Activated naive CD4-positive, alpha-beta T cell treated with anti-CD3 and anti-CD28 coated beads, Interleukin-2, amount 50 U/mL, for 24 hours (primary cell): ENCODE data around the gene CNOT3.
A peak's percentile ranks its signal among the peaks of the same experiment; 100 is the strongest.

Source experiments
- H3K27ac Mint-ChIP-seq: one replicate; pipeline ENCODE4 v1.8.0; 2021; ENCODE audit warnings: mild to moderate bottlenecking, mixed read lengths
- H3K27me3 Mint-ChIP-seq: one replicate; pipeline ENCODE4 v1.8.0; 2021; ENCODE audit warnings: mixed read lengths
- H3K36me3 Mint-ChIP-seq: one replicate; pipeline ENCODE4 v1.8.0; 2021; ENCODE audit warnings: mixed read lengths
- H3K4me1 Mint-ChIP-seq: one replicate; pipeline ENCODE4 v1.8.0; 2021; ENCODE audit warnings: mixed read lengths
- H3K4me3 Mint-ChIP-seq: one replicate; pipeline ENCODE4 v1.8.0; 2021; ENCODE audit warnings: mild to moderate bottlenecking, mixed read lengths
- H3K9me3 Mint-ChIP-seq: one replicate; pipeline ENCODE4 v1.8.0; 2021; ENCODE audit warnings: mixed read lengths

CNOT3 gene

GRCh38 chr19:54136086-54136863, 1.3 kb upstream of the CNOT3 start:
- H3K4me1 Mint-ChIP-seq: peaks cover 35% of the 10 kb centered on the region
- no peaks in the 10 kb centered on the region for H3K27me3 Mint-ChIP-seq
- no peaks in the 10 kb centered on the region for H3K9me3 Mint-ChIP-seq
- peak overlapping the region; percentile 83 for H3K27ac Mint-ChIP-seq
- no peaks in the 10 kb centered on the region for H3K36me3 Mint-ChIP-seq
- peak overlapping the region; percentile 90 for H3K4me3 Mint-ChIP-seq

- Mint-ChIP-seq H3K36me3 (no peaks in the 10 kb centered on the region), H3K4me3 (peak overlapping the region; percentile 90), H3K9me3 (no peaks in the 10 kb centered on the region), H3K4me1 (peaks cover 42% of the 10 kb centered on the region), H3K27ac (peak overlapping the region; percentile 88), H3K27me3 (no peaks in the 10 kb centered on the region)
Observed at GRCh38 chr19:54136864-54137698, 481 bp upstream of the CNOT3 start.

GRCh38 chr19:54138489-54139256, 1.1 kb downstream of the CNOT3 start:
- H3K27ac Mint-ChIP-seq: peak overlapping the region; percentile 87
- H3K36me3 Mint-ChIP-seq: no peaks in the 10 kb centered on the region
- H3K9me3 Mint-ChIP-seq: no peaks in the 10 kb centered on the region
- peaks cover 48% of the 10 kb centered on the region for H3K4me1 Mint-ChIP-seq
- H3K4me3 Mint-ChIP-seq: peak overlapping the region; percentile 90
- H3K27me3 Mint-ChIP-seq: no peaks in the 10 kb centered on the region

GRCh38 chr19:54141356-54141755, 3.8 kb downstream of the CNOT3 start:
- Mint-ChIP-seq H3K36me3 (peaks cover 5% of the 10 kb centered on the region), H3K4me3 (no peak overlapping the region), H3K9me3 (no peaks in the 10 kb centered on the region), H3K4me1 (peaks cover 47% of the 10 kb centered on the region), H3K27ac (no peak overlapping the region), H3K27me3 (no peaks in the 10 kb centered on the region)

GRCh38 chr19:54142166-54142780, 4.7 kb downstream of the CNOT3 start:
- Mint-ChIP-seq H3K4me1 (peaks cover 41% of the 10 kb centered on the region), H3K27ac (peak overlapping the region; percentile 81), H3K36me3 (peaks cover 5% of the 10 kb centered on the region), H3K27me3 (no peaks in the 10 kb centered on the region), H3K9me3 (no peaks in the 10 kb centered on the region), H3K4me3 (no peak overlapping the region)

GRCh38 chr19:54145541-54146158, 8.1 kb downstream of the CNOT3 start:
- H3K9me3 Mint-ChIP-seq: no peaks in the 10 kb centered on the region
- no peaks in the 10 kb centered on the region for H3K27me3 Mint-ChIP-seq
- H3K27ac Mint-ChIP-seq: no peak overlapping the region
- no peak overlapping the region for H3K4me3 Mint-ChIP-seq
- H3K4me1 Mint-ChIP-seq: peaks cover 22% of the 10 kb centered on the region
- H3K36me3 Mint-ChIP-seq: peaks cover 12% of the 10 kb centered on the region

GRCh38 chr19:54147676-54148075, 10.1 kb downstream of the CNOT3 start:
- Mint-ChIP-seq H3K36me3 (peaks cover 12% of the 10 kb centered on the region), H3K27me3 (no peaks in the 10 kb centered on the region), H3K27ac (no peak overlapping the region), H3K4me3 (no peak overlapping the region), H3K4me1 (peaks cover 6% of the 10 kb centered on the region), H3K9me3 (no peaks in the 10 kb centered on the region)

- no peaks in the 10 kb centered on the region for H3K27me3 Mint-ChIP-seq
- H3K4me3 Mint-ChIP-seq: no peak overlapping the region
- peaks cover 7% of the 10 kb centered on the region for H3K4me1 Mint-ChIP-seq
- no peak overlapping the region for H3K27ac Mint-ChIP-seq
- H3K36me3 Mint-ChIP-seq: peaks cover 12% of the 10 kb centered on the region
- H3K9me3 Mint-ChIP-seq: no peaks in the 10 kb centered on the region
Observed at GRCh38 chr19:54148158-54148557, 10.6 kb downstream of the CNOT3 start.

GRCh38 chr19:54149021-54149812, 11.7 kb downstream of the CNOT3 start:
- H3K9me3 Mint-ChIP-seq: no peaks in the 10 kb centered on the region
- H3K27me3 Mint-ChIP-seq: no peaks in the 10 kb centered on the region
- peaks cover 12% of the 10 kb centered on the region for H3K4me1 Mint-ChIP-seq
- peaks cover 12% of the 10 kb centered on the region for H3K36me3 Mint-ChIP-seq
- peak overlapping the region; percentile 17 for H3K27ac Mint-ChIP-seq
- H3K4me3 Mint-ChIP-seq: no peak overlapping the region

- Mint-ChIP-seq H3K27me3 (no peaks in the 10 kb centered on the region), H3K4me3 (no peak overlapping the region), H3K36me3 (peaks cover 9% of the 10 kb centered on the region), H3K27ac (no peak overlapping the region), H3K9me3 (no peaks in the 10 kb centered on the region), H3K4me1 (peaks cover 29% of the 10 kb centered on the region)
Observed at GRCh38 chr19:54151362-54152035, 13.9 kb downstream of the CNOT3 start.

GRCh38 chr19:54152267-54152666, 14.7 kb downstream of the CNOT3 start:
- no peaks in the 10 kb centered on the region for H3K9me3 Mint-ChIP-seq
- H3K4me1 Mint-ChIP-seq: peaks cover 35% of the 10 kb centered on the region
- no peak overlapping the region for H3K4me3 Mint-ChIP-seq
- H3K27ac Mint-ChIP-seq: no peak overlapping the region
- H3K27me3 Mint-ChIP-seq: no peaks in the 10 kb centered on the region
- peaks cover 11% of the 10 kb centered on the region for H3K36me3 Mint-ChIP-seq

GRCh38 chr19:54152878-54153524, 15.4 kb downstream of the CNOT3 start:
- Mint-ChIP-seq H3K9me3 (no peaks in the 10 kb centered on the region), H3K4me3 (no peak overlapping the region), H3K36me3 (peaks cover 11% of the 10 kb centered on the region), H3K4me1 (peaks cover 37% of the 10 kb centered on the region), H3K27ac (peak overlapping the region; percentile 82), H3K27me3 (no peaks in the 10 kb centered on the region)

GRCh38 chr19:54153731-54154326, 16.3 kb downstream of the CNOT3 start:
- no peaks in the 10 kb centered on the region for H3K9me3 Mint-ChIP-seq
- H3K36me3 Mint-ChIP-seq: peaks cover 9% of the 10 kb centered on the region
- peaks cover 45% of the 10 kb centered on the region for H3K4me1 Mint-ChIP-seq
- no peak overlapping the region for H3K27ac Mint-ChIP-seq
- H3K4me3 Mint-ChIP-seq: no peak overlapping the region
- no peaks in the 10 kb centered on the region for H3K27me3 Mint-ChIP-seq
